MCF 10A (cell line): ENCODE measurements around the gene MAD2L1. TPM values are rescaled to one million over a fixed set of nuclear protein-coding genes. Genes with fewer than 3 reads are reported as not detected.

Experiments used
- BruUV-seq: library from RNA; stranded (reverse); fragments of 400-500 nt; replicated peaks from 2 replicates; lab custom pipeline; 2021; lab: Mats Ljungman, UMichigan
- CTCF ChIA-PET: fragments of 300-600 bp; sonication (Branson Sonifier 250); formaldehyde crosslinking; extraction: SDS; loops from one replicate; lab custom pipeline; 2021; ENCODE audit warnings: antibody characterized with exemption, inconsistent platforms; lab: Yijun Ruan, JAX
- POLR2A ChIA-PET: fragments of 300-600, 350-650 bp; sonication (Branson Sonifier 250); formaldehyde crosslinking; extraction: SDS; loops from one replicate; lab custom pipeline; 2020; ENCODE audit warnings: antibody characterized with exemption, inconsistent platforms; lab: Yijun Ruan, JAX
- DNase-seq: peaks from one replicate; pipeline ENCODE4 v3.0.0-alpha.2; 2018; ENCODE audit not compliant: unreplicated experiment
- H3K27ac Mint-ChIP-seq: one replicate; pipeline ENCODE4 v1.8.0; 2022; ENCODE audit warnings: mild to moderate bottlenecking, low read depth, mixed read lengths; ENCODE audit not compliant: unreplicated experiment
- H3K27me3 Mint-ChIP-seq: one replicate; pipeline ENCODE4 v1.8.0; 2022; ENCODE audit warnings: mixed read lengths; ENCODE audit not compliant: insufficient read depth, unreplicated experiment
- H3K36me3 Mint-ChIP-seq: one replicate; pipeline ENCODE4 v1.8.0; 2022; ENCODE audit warnings: mild to moderate bottlenecking, moderate library complexity, mixed read lengths; ENCODE audit not compliant: insufficient read depth, unreplicated experiment
- H3K4me1 Mint-ChIP-seq: one replicate; pipeline ENCODE4 v1.8.0; 2022; ENCODE audit warnings: mixed read lengths; ENCODE audit not compliant: insufficient read depth, unreplicated experiment
- H3K4me3 Mint-ChIP-seq: one replicate; pipeline ENCODE4 v1.8.0; 2022; ENCODE audit warnings: mild to moderate bottlenecking, moderate library complexity, mixed read lengths; ENCODE audit not compliant: unreplicated experiment
- H3K9me3 Mint-ChIP-seq: one replicate; pipeline ENCODE4 v1.8.0; 2022; ENCODE audit warnings: mixed read lengths; ENCODE audit not compliant: unreplicated experiment
- CTCF ChIP-seq: fragments of 200-600 bp; IDR thresholded peaks from one replicate; pipeline ENCODE4 v1.8.0; 2022; ENCODE audit warnings: antibody characterized with exemption, mild to moderate bottlenecking; ENCODE audit not compliant: unreplicated experiment
- intact Hi-C: fragments of 100-400 bp; cut with micrococcal nuclease; formaldehyde crosslinking; loops from 2 replicates; pipeline ENCODE4 v1.14.1; 2022
- total RNA-seq: library from RNA; stranded (reverse); gene quantifications from 2 replicates; pipeline ENCODE4 v1.2.3, GENCODE V29; 2022

The MAD2L1 gene
- total RNA-seq, 1 experiment from 2014 or later = 26.8 TPM

- no peaks in the 10 kb centered on the region for H3K9me3 Mint-ChIP-seq
- no peak for DNase-seq
- H3K36me3 Mint-ChIP-seq = no peaks in the 10 kb centered on the region
- no TSS peak for BruUV-seq
- ChIA-PET CTCF (no interaction called here), POLR2A (no interaction called here)
- no peak for TF ChIP-seq CTCF
- no peaks in the 10 kb centered on the region for H3K27me3 Mint-ChIP-seq
- H3K4me1 Mint-ChIP-seq = no peaks in the 10 kb centered on the region
- H3K27ac Mint-ChIP-seq = no peak overlapping the region
- intact Hi-C loops = no loop called here
- H3K4me3 Mint-ChIP-seq = no peak overlapping the region
Measured at GRCh38 chr4:120034913-120035312, 31.7 kb downstream of the MAD2L1 start.

GRCh38 chr4:120026853-120027252 is 39.8 kb downstream of the MAD2L1 start:
- DNase-seq = no peak
- BruUV-seq = no TSS peak
- H3K27me3 Mint-ChIP-seq = no peaks in the 10 kb centered on the region
- no peaks in the 10 kb centered on the region for H3K36me3 Mint-ChIP-seq
- ChIA-PET CTCF (interaction anchor here (0.8 to 1.4 kb wide), 2 partner anchors 17 to 21 kb away, joined by 4 read pairs; no protein-coding TSS in a partner anchor), POLR2A (interaction anchor here (0.5 kb wide), 1 partner anchor 22 kb away, joined by 3 read pairs; no protein-coding TSS in a partner anchor)
- no peak overlapping the region for H3K27ac Mint-ChIP-seq
- TF ChIP-seq CTCF = no peak
- no peaks in the 10 kb centered on the region for H3K9me3 Mint-ChIP-seq
- H3K4me3 Mint-ChIP-seq = no peak overlapping the region
- intact Hi-C loops = no loop called here
- H3K4me1 Mint-ChIP-seq = no peaks in the 10 kb centered on the region

DNA sequence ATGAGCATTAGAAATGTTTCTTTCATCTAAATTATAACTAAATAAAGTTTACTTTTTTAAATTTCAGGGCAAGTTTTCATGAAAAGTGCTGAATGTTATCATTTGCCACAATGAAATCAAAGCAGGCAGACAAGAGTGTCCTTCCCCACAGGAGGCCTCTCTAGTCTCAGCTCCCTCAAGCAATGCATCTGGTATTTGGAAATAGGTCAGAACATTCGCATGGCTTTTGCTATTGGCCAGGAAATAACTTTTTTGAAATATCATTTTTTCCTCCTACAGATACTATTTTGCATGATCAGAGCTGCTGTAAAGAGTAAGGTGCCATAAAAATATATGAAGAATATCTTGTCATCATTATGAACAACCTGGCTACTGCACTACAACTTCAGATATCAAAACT is 41.1 kb downstream of the MAD2L1 start:
- no peaks in the 10 kb centered on the region for H3K4me1 Mint-ChIP-seq
- H3K27ac Mint-ChIP-seq = no peak overlapping the region
- intact Hi-C loops = no loop called here
- DNase-seq = no peak
- H3K27me3 Mint-ChIP-seq = no peaks in the 10 kb centered on the region
- ChIA-PET CTCF (no interaction called here), POLR2A (no interaction called here)
- H3K36me3 Mint-ChIP-seq = no peaks in the 10 kb centered on the region
- no peak overlapping the region for H3K4me3 Mint-ChIP-seq
- TF ChIP-seq CTCF = no peak
- no peaks in the 10 kb centered on the region for H3K9me3 Mint-ChIP-seq
- BruUV-seq = no TSS peak

GRCh38 chr4:120018786-120019185 is 47.9 kb downstream of the MAD2L1 start:
- Mint-ChIP-seq H3K9me3 (no peaks in the 10 kb centered on the region), H3K4me3 (no peak overlapping the region), H3K27me3 (no peaks in the 10 kb centered on the region), H3K36me3 (no peaks in the 10 kb centered on the region), H3K4me1 (no peaks in the 10 kb centered on the region), H3K27ac (no peak overlapping the region)
- BruUV-seq = no TSS peak
- TF ChIP-seq CTCF = no peak
- no peak for DNase-seq
- intact Hi-C loops = no loop called here
- ChIA-PET CTCF (interaction anchor here (0.5 kb wide), 2 partner anchors 14 to 35 kb away, joined by 3 to 4 read pairs; no protein-coding TSS in a partner anchor), POLR2A (no interaction called here)
